WTC11 (cell line): ENCODE data around the gene YBX3.

Source experiments
- ATF3 ChIP-seq: sonication (generic); formaldehyde crosslinking; conservative IDR thresholded peaks from 2 replicates; pipeline ENCODE4 v1.8.1; 2022; ENCODE audit warnings: mild to moderate bottlenecking, missing genetic modification reagents
- ESRRA ChIP-seq: sonication (generic); formaldehyde crosslinking; IDR thresholded peaks from 2 replicates; pipeline ENCODE4 v1.8.1; 2022; ENCODE audit warnings: mild to moderate bottlenecking, missing genetic modification reagents, borderline replicate concordance
- FOXJ3 ChIP-seq: sonication (generic); formaldehyde crosslinking; IDR thresholded peaks from 2 replicates; pipeline ENCODE4 v1.9.0; 2021; ENCODE audit warnings: missing genetic modification reagents, mild to moderate bottlenecking, borderline replicate concordance
- TF ChIP-seq, protein P1 (sequence below): fragments of 200-600 bp; IDR thresholded peaks from 2 replicates; pipeline ENCODE4 v1.8.0; 2022; ENCODE audit warnings: antibody characterized with exemption
- TF ChIP-seq, protein P2 (sequence below): sonication (generic); formaldehyde crosslinking; IDR thresholded peaks from 2 replicates; pipeline ENCODE4 v1.8.0; 2022; ENCODE audit warnings: mild to moderate bottlenecking, missing genetic modification reagents

DNA sequence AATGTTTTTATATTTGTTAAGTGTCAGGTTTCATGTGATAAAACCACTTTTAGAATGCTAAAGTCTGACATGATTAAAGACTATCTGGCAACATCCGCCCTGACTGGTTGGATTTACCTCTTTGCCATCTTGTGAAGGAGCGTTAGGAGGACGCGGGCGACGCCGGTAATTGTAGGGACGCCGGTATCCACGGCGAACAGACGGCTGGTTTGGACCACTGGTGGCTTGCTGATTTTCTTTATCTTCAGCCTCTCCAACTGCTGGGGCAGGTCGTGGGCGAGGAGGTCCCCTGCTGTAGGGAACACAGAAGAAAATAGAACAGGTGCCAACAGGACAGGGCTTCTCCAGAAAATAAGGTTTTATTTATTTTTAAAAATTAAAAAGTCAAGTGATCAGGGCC lies 21.3 kb downstream of the YBX3 start:
- TF ChIP-seq, protein P1, sequence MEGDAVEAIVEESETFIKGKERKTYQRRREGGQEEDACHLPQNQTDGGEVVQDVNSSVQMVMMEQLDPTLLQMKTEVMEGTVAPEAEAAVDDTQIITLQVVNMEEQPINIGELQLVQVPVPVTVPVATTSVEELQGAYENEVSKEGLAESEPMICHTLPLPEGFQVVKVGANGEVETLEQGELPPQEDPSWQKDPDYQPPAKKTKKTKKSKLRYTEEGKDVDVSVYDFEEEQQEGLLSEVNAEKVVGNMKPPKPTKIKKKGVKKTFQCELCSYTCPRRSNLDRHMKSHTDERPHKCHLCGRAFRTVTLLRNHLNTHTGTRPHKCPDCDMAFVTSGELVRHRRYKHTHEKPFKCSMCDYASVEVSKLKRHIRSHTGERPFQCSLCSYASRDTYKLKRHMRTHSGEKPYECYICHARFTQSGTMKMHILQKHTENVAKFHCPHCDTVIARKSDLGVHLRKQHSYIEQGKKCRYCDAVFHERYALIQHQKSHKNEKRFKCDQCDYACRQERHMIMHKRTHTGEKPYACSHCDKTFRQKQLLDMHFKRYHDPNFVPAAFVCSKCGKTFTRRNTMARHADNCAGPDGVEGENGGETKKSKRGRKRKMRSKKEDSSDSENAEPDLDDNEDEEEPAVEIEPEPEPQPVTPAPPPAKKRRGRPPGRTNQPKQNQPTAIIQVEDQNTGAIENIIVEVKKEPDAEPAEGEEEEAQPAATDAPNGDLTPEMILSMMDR = no peak
- TF ChIP-seq ATF3 (no peak), FOXJ3 (CRISPR knock-in tag) (no peak), ESRRA (no peak)
- TF ChIP-seq, protein P2, sequence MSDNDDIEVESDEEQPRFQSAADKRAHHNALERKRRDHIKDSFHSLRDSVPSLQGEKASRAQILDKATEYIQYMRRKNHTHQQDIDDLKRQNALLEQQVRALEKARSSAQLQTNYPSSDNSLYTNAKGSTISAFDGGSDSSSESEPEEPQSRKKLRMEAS (CRISPR knock-in tag) = no peak
